ENCODE data around the gene PTPRM.

DNA sequence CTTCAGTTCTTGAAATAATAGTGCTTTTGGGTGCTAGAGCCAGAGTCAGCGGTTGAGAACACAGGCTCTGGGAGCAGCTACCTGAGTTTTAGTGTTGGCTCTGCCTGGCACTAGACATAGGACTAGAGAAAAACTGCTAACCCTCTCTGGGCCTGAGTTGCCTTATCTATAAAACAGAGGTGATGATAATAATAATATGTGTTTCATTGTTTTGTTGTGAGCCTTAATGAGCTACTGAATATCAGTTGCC is 391.7 kb downstream of the PTPRM start:
- TF ChIP-seq, protein P1, sequence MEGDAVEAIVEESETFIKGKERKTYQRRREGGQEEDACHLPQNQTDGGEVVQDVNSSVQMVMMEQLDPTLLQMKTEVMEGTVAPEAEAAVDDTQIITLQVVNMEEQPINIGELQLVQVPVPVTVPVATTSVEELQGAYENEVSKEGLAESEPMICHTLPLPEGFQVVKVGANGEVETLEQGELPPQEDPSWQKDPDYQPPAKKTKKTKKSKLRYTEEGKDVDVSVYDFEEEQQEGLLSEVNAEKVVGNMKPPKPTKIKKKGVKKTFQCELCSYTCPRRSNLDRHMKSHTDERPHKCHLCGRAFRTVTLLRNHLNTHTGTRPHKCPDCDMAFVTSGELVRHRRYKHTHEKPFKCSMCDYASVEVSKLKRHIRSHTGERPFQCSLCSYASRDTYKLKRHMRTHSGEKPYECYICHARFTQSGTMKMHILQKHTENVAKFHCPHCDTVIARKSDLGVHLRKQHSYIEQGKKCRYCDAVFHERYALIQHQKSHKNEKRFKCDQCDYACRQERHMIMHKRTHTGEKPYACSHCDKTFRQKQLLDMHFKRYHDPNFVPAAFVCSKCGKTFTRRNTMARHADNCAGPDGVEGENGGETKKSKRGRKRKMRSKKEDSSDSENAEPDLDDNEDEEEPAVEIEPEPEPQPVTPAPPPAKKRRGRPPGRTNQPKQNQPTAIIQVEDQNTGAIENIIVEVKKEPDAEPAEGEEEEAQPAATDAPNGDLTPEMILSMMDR (IDR thresholded peaks at IDR 0.05 in 2 of 3, conservative IDR thresholded peaks at IDR 0.05 in 1 of 3; ENCODE audit: borderline replicate concordance in 1 of 3, insufficient read depth in 1 of 3, low read depth in 2 of 3, low read length in 2 of 3) = no peak
- TF ChIP-seq ZFX (IDR thresholded peaks at IDR 0.05) = no peak

Measured in HCT116 (cell line).